ENCODE results near the gene LBX1. TPM values are rescaled to one million over a fixed set of nuclear protein-coding genes. Genes with fewer than 3 reads are reported as not detected.

Gene LBX1
- total RNA-seq, 2 experiments from 2014 or later: not detected

DNA sequence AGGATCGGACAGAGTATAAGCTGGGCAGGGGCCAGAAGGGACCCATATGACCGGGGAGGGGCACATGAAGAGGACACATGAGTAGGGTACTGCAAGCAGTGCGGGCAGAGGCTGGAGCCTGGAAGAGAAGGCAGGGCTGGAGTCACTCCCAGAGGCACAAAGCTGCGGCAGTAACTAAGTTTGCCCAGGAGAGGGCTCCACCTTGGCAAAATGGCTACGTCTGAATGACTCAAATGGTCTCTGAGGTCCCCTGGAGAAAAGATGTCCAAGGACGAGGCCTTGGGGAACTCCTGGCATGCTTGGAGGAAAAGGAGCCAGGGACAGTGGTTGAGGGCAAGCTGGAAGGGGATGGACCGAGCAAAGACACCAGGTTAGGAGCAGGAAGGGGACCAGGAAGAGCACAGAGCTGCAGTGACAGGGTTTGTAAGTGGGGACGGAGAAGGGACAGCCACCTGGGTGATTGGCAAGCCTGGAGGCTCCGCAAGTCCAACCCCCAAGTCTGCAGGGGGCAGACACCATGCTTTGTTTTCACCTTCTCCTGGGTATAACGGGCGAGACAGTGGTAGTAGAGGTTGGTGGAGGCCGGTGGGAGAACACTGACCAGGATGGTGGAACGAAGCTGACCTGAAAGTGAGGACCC, 43.1 kb upstream of the LBX1 start:
- H3K27me3 ChIP-seq (ENCODE audit: control insufficient read depth in 1 of 2, insufficient read depth in 2 of 2, low read length in 2 of 2): peaks cover 3 to 7% of the 10 kb centered on the region in 2 experiments
- H3K9me3 Mint-ChIP-seq: no peaks in the 10 kb centered on the region
- peaks cover 2% of the 10 kb centered on the region for H3K4me1 ChIP-seq (ENCODE audit: insufficient read depth, low read length)
- no peaks in the 10 kb centered on the region for H3K36me3 ChIP-seq (ENCODE audit: insufficient read depth, low read length)
- peaks cover 42% of the 10 kb centered on the region for H3K27me3 Mint-ChIP-seq
- H3K27ac ChIP-seq (ENCODE audit: low read depth in 1 of 2, low read length in 2 of 2): no peak overlapping the region
- no peaks in the 10 kb centered on the region for H3K9me3 ChIP-seq (ENCODE audit: control insufficient read depth in 1 of 2, insufficient read depth in 1 of 2, low read length in 2 of 2)
- no peak overlapping the region for H3K4me3 Mint-ChIP-seq
- ATAC-seq (ENCODE audit: poor library complexity): peak; percentile 90
- intact Hi-C loops (cut with DNase I, micrococcal nuclease): loop anchor here (1.0 to 10.0 kb wide), 3 partner anchors 170 to 298 kb away; no protein-coding TSS in a partner anchor
- H3K36me3 Mint-ChIP-seq (ENCODE audit: low read depth): no peaks in the 10 kb centered on the region
- H3K4me3 ChIP-seq (ENCODE audit: low read length): no peak overlapping the region
- TF ChIP-seq, protein P1, sequence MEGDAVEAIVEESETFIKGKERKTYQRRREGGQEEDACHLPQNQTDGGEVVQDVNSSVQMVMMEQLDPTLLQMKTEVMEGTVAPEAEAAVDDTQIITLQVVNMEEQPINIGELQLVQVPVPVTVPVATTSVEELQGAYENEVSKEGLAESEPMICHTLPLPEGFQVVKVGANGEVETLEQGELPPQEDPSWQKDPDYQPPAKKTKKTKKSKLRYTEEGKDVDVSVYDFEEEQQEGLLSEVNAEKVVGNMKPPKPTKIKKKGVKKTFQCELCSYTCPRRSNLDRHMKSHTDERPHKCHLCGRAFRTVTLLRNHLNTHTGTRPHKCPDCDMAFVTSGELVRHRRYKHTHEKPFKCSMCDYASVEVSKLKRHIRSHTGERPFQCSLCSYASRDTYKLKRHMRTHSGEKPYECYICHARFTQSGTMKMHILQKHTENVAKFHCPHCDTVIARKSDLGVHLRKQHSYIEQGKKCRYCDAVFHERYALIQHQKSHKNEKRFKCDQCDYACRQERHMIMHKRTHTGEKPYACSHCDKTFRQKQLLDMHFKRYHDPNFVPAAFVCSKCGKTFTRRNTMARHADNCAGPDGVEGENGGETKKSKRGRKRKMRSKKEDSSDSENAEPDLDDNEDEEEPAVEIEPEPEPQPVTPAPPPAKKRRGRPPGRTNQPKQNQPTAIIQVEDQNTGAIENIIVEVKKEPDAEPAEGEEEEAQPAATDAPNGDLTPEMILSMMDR (IDR thresholded peaks at IDR 0.05): peak; percentile 70
- no peaks in the 10 kb centered on the region for H3K4me1 Mint-ChIP-seq (ENCODE audit: low read depth)
- DNase-seq: peak; percentile 28 to 73 (median 50)
- no peak overlapping the region for H3K27ac Mint-ChIP-seq
- POLR2A ChIA-PET: no interaction called here
- CTCF ChIA-PET: interaction anchor here (0.9 to 1.6 kb wide), 4 partner anchors 8 to 169 kb away, joined by 3 to 11 read pairs (median 4); no protein-coding TSS in a partner anchor

DNA sequence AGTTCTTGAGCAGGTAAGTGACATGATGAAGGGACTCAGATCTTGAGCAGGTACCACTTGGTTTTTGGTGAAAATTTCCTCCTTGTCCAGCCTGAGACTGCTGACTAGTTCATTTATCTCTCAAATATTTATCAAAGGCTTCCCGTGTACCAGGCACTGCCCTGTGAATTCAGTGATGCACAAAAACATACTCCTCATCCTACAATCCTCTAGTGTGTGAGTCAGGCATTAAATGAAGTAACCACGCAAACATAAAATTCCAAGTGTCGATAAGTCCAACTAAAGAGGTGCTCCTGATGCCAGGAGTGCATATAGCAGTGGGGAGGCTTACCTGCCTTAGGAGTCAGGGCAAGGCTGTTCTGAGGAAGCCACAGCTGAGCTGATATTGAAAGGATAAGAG, 41.5 kb upstream of the LBX1 start:
- Histone ChIP-seq H3K4me1 (ENCODE audit: insufficient read depth, low read length) (peaks cover 2% of the 10 kb centered on the region), H3K36me3 (ENCODE audit: insufficient read depth, low read length) (no peaks in the 10 kb centered on the region), H3K9me3 (ENCODE audit: control insufficient read depth in 1 of 2, insufficient read depth in 1 of 2, low read length in 2 of 2) (no peaks in the 10 kb centered on the region), H3K27me3 (ENCODE audit: control insufficient read depth in 1 of 2, insufficient read depth in 2 of 2, low read length in 2 of 2) (peaks cover 5 to 7% of the 10 kb centered on the region in 2 experiments), H3K27ac (ENCODE audit: low read depth in 1 of 2, low read length in 2 of 2) (no peak overlapping the region), H3K4me3 (ENCODE audit: low read length) (no peak overlapping the region)
- no peaks in the 10 kb centered on the region for H3K36me3 Mint-ChIP-seq (ENCODE audit: low read depth)
- TF ChIP-seq, protein P1 (IDR thresholded peaks at IDR 0.05): no peak
- CTCF ChIA-PET: no interaction called here
- no peaks in the 10 kb centered on the region for H3K4me1 Mint-ChIP-seq (ENCODE audit: low read depth)
- H3K27me3 Mint-ChIP-seq: peaks cover 42% of the 10 kb centered on the region
- H3K4me3 Mint-ChIP-seq: no peak overlapping the region
- ATAC-seq (ENCODE audit: poor library complexity): no peak
- no peak overlapping the region for H3K27ac Mint-ChIP-seq
- DNase-seq: no peak
- POLR2A ChIA-PET: no interaction called here
- H3K9me3 Mint-ChIP-seq: no peaks in the 10 kb centered on the region
- intact Hi-C loops (cut with DNase I, micrococcal nuclease): loop anchor here in 1 of 2 experiments (10.0 kb wide), 1 partner anchor 294 kb away; no protein-coding TSS in a partner anchor

DNA sequence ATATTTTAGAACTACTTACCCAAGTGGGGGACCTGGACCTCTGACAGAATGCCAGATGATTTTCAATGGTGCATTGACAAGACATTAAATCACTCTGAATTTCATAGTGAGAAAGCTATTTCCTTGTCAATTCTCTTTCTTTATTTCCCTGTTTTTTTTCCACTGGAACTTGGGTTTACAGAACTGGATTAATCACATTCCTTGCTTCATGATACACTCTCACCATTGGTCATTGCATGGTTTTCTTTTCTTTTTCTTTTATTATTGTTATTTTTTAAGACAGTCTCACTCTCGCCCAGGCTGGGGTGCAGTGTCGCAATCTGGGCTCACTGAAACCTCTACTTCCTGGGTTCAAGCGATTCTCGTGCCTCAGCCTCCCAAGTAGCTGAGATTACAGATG, 38.5 kb upstream of the LBX1 start:
- no peaks in the 10 kb centered on the region for H3K9me3 Mint-ChIP-seq
- Histone ChIP-seq H3K9me3 (ENCODE audit: control insufficient read depth in 1 of 2, insufficient read depth in 1 of 2, low read length in 2 of 2) (no peaks in the 10 kb centered on the region), H3K27me3 (ENCODE audit: control insufficient read depth in 1 of 2, insufficient read depth in 2 of 2, low read length in 2 of 2) (peaks cover 10 to 11% of the 10 kb centered on the region in 2 experiments), H3K27ac (ENCODE audit: low read depth in 1 of 2, low read length in 2 of 2) (no peak overlapping the region), H3K4me1 (ENCODE audit: insufficient read depth, low read length) (peaks cover 2% of the 10 kb centered on the region), H3K36me3 (ENCODE audit: insufficient read depth, low read length) (no peaks in the 10 kb centered on the region), H3K4me3 (ENCODE audit: low read length) (no peak overlapping the region)
- H3K27ac Mint-ChIP-seq: no peak overlapping the region
- ATAC-seq (ENCODE audit: poor library complexity) (no peak), DNase-seq (no peak)
- no peaks in the 10 kb centered on the region for H3K4me1 Mint-ChIP-seq (ENCODE audit: low read depth)
- no peaks in the 10 kb centered on the region for H3K36me3 Mint-ChIP-seq (ENCODE audit: low read depth)
- POLR2A ChIA-PET: no interaction called here
- no peak overlapping the region for H3K4me3 Mint-ChIP-seq
- CTCF ChIA-PET: no interaction called here
- intact Hi-C loops (cut with DNase I, micrococcal nuclease): no loop called here
- peaks cover 48% of the 10 kb centered on the region for H3K27me3 Mint-ChIP-seq
- TF ChIP-seq, protein P1 (IDR thresholded peaks at IDR 0.05): no peak

All from CD4-positive, alpha-beta T cell (primary cell).